K562 (cell line): Measurements from ENCODE around the gene NACAD. TPM values are rescaled to one million over a fixed set of nuclear protein-coding genes. Genes with fewer than 3 reads are reported as not detected.

ENCODE experiments used
- CBFB ChIP-seq: sonication (generic); formaldehyde crosslinking; IDR thresholded peaks from 2 replicates; pipeline ENCODE4 v1.4.0; 2020; ENCODE audit warnings: mild to moderate bottlenecking, missing genetic modification reagents
- GTF2E2 ChIP-seq: fragments of 200-800 bp; sonication (Bioruptor generic); IDR thresholded peaks from 2 replicates; pipeline ENCODE4 v1.6.1; 2016; ENCODE audit warnings: missing genetic modification characterization, missing compliant biosample characterization
- HNRNPH1 ChIP-seq: fragments of 200-400 bp; formaldehyde crosslinking; optimal IDR thresholded peaks from 2 replicates; pipeline ENCODE3; 2017; ENCODE audit warnings: low read depth, mild to moderate bottlenecking, low read length, moderate library complexity
- KDM1A ChIP-seq, 2 experiments: fragments of 450-650 bp; IDR thresholded peaks; 2 replicates each; pipeline ENCODE4 v1.6.1; 2016; ENCODE audit warnings: mild to moderate bottlenecking in 2 of 2
- MEF2D ChIP-seq: conservative IDR thresholded peaks from 2 replicates; pipeline ENCODE4 v1.6.1; 2016; ENCODE audit warnings: low read depth, missing genetic modification characterization, missing compliant biosample characterization
- NFYB ChIP-seq: IDR thresholded peaks from 2 replicates; pipeline ENCODE4 v1.6.1; 2011; ENCODE audit warnings: mild to moderate bottlenecking, moderate library complexity; ENCODE audit not compliant: insufficient read length; ENCODE audit errors: extremely low read depth
- NR1H2 ChIP-seq: sonication (generic); formaldehyde crosslinking; IDR thresholded peaks from 2 replicates; pipeline ENCODE4 v1.4.0; 2020; ENCODE audit warnings: mild to moderate bottlenecking, missing genetic modification reagents
- PATZ1 ChIP-seq: fragments of 250-450 bp; sonication (Bioruptor Pico); IDR thresholded peaks from 2 replicates; pipeline ENCODE4 v1.5.0; 2020; ENCODE audit warnings: mild to moderate bottlenecking, borderline replicate concordance
- PYGO2 ChIP-seq: fragments of 450-650 bp; IDR thresholded peaks from 2 replicates; pipeline ENCODE4 v1.6.1; 2016; ENCODE audit warnings: mild to moderate bottlenecking, missing genetic modification characterization, moderate library complexity, missing compliant biosample characterization
- RCOR1 ChIP-seq, 2 experiments: IDR thresholded peaks; 2 replicates each; pipeline ENCODE4 v1.6.1; 2012; ENCODE audit warnings: low read depth in 2 of 2, low read length in 2 of 2, borderline replicate concordance in 1 of 2, improper control_type of control experiment in 1 of 2
- SMAD2 ChIP-seq: fragments of 150-350 bp; IDR thresholded peaks from 2 replicates; pipeline ENCODE4 v1.6.1; 2014; ENCODE audit warnings: low read depth, mild to moderate bottlenecking, low read length
- TEAD4 ChIP-seq, 2 experiments: sonication (generic) in 1 of 2; formaldehyde crosslinking in 1 of 2; IDR thresholded peaks; 2 replicates each; pipeline versions ENCODE4 v1.6.1 to v1.8.0; 2012 to 2022; ENCODE audit warnings: borderline replicate concordance in 1 of 2, inconsistent platforms in 1 of 2, low read length in 1 of 2, mild to moderate bottlenecking in 1 of 2, missing genetic modification reagents in 1 of 2
- TFE3 ChIP-seq: fragments of 450-650 bp; formaldehyde crosslinking; IDR thresholded peaks from 2 replicates; pipeline ENCODE4 v1.4.0; 2020; ENCODE audit warnings: mild to moderate bottlenecking, mixed read lengths
- THRB ChIP-seq: fragments of 450-650 bp; formaldehyde crosslinking; conservative IDR thresholded peaks from 2 replicates; pipeline ENCODE4 v1.4.0; 2022; ENCODE audit warnings: mild to moderate bottlenecking, missing genetic modification characterization
- USF1 ChIP-seq: sonication (generic); formaldehyde crosslinking; IDR thresholded peaks from 2 replicates; pipeline ENCODE4 v1.9.0; 2022; ENCODE audit warnings: mild to moderate bottlenecking, missing genetic modification reagents
- WHSC1 ChIP-seq: IDR thresholded peaks from one replicate; pipeline ENCODE4 v1.6.1; 2012; ENCODE audit warnings: low read length, control low read depth, inconsistent platforms
- ZBTB5 ChIP-seq: fragments of 450-650 bp; IDR thresholded peaks from 2 replicates; pipeline ENCODE4 v1.6.1; 2017; ENCODE audit warnings: antibody characterized with exemption
- ZNF707 ChIP-seq: fragments of 250-450 bp; sonication (Bioruptor Pico); conservative IDR thresholded peaks from 2 replicates; pipeline ENCODE4 v1.8.0; 2022; ENCODE audit warnings: inconsistent platforms, mild to moderate bottlenecking, moderate library complexity
- polyA plus RNA-seq, 8 experiments: library from polyadenylated mRNA; depleted of rRNA in 4 of 8; stranded (reverse) in 5 of 8; unstranded in 3 of 8; fragments of >200 nt; fragmentation: Nextera tagmentation in 2 of 8; fragmentation: Illumina TruSeq in 1 of 8; extraction: Ambion mirVana in 2 of 8; extraction: Trizol in 1 of 8; gene quantifications; 2 replicates each; pipeline versions ENCODE4 v1.2.1 to v1.2.3, GENCODE V29; 2011 to 2014; ENCODE audit warnings: inconsistent platforms in 1 of 8, missing spikeins in 1 of 8
- total RNA-seq, 7 experiments: library from RNA; depleted of rRNA in 6 of 7; stranded (reverse); fragments of >200 nt in 6 of 7; fragmentation: Illumina TruSeq in 2 of 7; extraction: Trizol in 2 of 7; gene quantifications; 2 replicates each; pipeline versions ENCODE4 v1.2.1 to v1.2.3, GENCODE V29; 2011 to 2021; ENCODE audit warnings: low replicate concordance in 1 of 7

Gene NACAD
- total and polyA plus RNA-seq, 9 of the 15 experiments (the other 6 are each of a cell fraction or from before 2014, with no cell fraction given) = under 0.01 to 0.03 (median 0.02) TPM; not detected in 5

- TF ChIP-seq ZBTB5 (no peak), THRB (CRISPR knock-in tag) (peak; percentile 35; the same call in 1 of the 2 replicates), NFYB (no peak), PATZ1 (CRISPR knock-in tag) (no peak), TFE3 (no peak), TEAD4 (IDR thresholded peaks at IDR 0.05; ENCODE audit: low read length) (no peak; the same call in 1 of the 2 replicates), TEAD4 (CRISPR knock-in tag; IDR thresholded peaks at IDR 0.05; ENCODE audit: borderline replicate concordance) (no peak), ZNF707 (CRISPR knock-in tag) (no peak), KDM1A (IDR thresholded peaks at IDR 0.05) (0 out of 4 replicates have a peak, but pooled peaks of 1 of the 2 experiments have one; percentile 51), HNRNPH1 (no peak), USF1 (CRISPR knock-in tag) (peak; percentile 70), NR1H2 (CRISPR knock-in tag) (0 out of 2 replicates have a peak, but pooled peaks have one; percentile 37), WHSC1 (no peak), PYGO2 (tag) (no peak), SMAD2 (no peak), GTF2E2 (tag) (no peak; the same call in 1 of the 2 replicates), MEF2D (tag) (no peak), RCOR1 (IDR thresholded peaks at IDR 0.05; ENCODE audit: borderline replicate concordance in 1 of 2, low read depth in 2 of 2, low read length in 2 of 2) (peak in 1 of 2 experiments; percentile 26; a peak in 1 of 4 replicates), CBFB (CRISPR knock-in tag) (peak; percentile 19; the same call in 1 of the 2 replicates)
These were observed 22.8 kb upstream of the NACAD start, which contains the start of gene TBRG4 (continued) for GRCh38 chr7:45111298-45112223.
